OCI-M1 (cell line): ENCODE data around the gene POU2AF2.
"Not testable (repeated sequence)": the region's sequence is repeated elsewhere in the genome, so short reads cannot be mapped to it uniquely, and the experiment has no call there.

Experiments used
- DNase-seq: peaks from one replicate; lab custom pipeline; 2025; lab: John Stamatoyannopoulos, UW

POU2AF2 gene

GRCh38 chr11:111303461-111303860 lies 57.9 kb downstream of the POU2AF2 start:
- DNase-seq, result no peak

GRCh38 chr11:111305162-111305802 lies 59.8 kb downstream of the POU2AF2 start:
- DNase-seq, result no peak

DNA sequence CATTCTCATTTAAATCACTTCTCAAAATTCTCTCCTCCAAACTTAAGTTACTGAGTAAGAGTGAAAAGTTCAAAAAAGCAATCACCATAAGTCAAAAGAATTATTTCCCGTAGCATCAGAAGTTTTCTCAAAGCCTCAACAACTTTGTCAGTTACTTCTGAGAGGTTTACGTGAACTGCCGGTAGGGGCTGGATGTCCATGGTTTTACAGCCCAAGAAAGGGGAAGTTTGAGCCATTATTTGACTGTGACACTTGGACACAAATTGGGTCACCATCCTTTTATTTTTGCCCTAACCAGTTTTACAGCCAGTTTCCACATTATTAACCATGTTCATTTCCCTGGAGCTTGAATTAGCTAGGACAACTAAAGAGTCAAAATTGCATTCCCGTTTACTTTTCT lies 60.4 kb downstream of the POU2AF2 start:
- DNase-seq, result peak; percentile 35

DNA sequence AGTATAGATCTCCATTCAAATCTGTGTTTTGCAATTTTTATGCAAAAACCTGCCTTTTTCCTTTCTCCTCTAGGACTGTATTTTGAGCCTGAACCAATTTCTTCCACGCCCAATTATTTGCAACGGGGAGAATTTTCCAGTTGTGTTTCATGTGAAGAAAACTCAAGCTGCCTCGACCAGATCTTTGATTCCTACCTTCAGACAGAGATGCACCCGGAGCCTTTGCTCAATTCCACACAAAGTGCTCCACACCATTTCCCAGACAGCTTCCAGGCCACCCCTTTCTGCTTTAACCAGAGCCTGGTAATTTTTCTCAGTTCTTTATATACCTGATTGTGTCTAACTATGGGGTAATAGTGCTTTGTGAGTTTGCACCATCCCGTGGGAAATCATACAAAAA lies 60.8 kb downstream of the POU2AF2 start:
- no peak for DNase-seq

- no peak for DNase-seq
These were observed 62.1 kb downstream of the POU2AF2 start for GRCh38 chr11:111307472-111308108.

DNA sequence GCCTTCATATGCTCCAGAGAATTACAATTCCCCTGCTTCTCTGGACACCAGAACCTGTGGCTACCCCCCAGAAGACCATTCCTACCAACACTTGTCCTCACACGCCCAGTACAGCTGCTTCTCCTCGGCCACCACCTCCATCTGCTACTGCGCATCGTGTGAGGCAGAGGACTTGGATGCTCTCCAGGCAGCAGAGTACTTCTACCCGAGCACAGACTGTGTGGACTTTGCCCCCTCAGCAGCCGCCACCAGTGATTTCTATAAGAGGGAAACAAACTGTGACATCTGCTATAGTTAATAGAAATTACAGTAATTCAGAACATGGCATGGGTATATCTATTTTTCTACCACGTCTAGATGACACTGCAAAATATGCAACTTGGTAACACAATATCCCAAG lies 62.6 kb downstream of the POU2AF2 start:
- DNase-seq, result no peak

- DNase-seq, result no peak
These were observed 63.8 kb downstream of the POU2AF2 start for GRCh38 chr11:111309215-111309915.

- no peak for DNase-seq
These were observed 64.6 kb downstream of the POU2AF2 start for GRCh38 chr11:111310088-111310487.

DNA sequence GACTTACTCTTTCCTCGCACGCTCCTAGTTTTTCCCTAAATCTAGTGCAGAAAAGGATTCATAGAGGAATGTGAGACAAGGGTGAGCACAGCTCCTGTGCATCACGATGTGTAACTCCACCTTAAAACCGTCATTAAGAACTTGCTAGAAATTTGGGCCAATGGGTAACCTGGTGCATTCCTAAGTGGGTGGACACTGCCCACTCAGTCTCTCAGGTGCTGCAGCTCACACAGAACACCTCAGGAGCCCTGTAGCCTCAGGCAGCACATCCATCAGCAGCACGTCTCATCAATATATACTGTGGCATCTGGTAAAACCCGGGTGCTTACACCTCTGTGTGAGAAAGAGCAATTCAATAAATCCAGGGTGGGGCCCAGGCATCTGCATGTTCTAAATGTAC lies 65.2 kb downstream of the POU2AF2 start:
- DNase-seq, result no peak

DNA sequence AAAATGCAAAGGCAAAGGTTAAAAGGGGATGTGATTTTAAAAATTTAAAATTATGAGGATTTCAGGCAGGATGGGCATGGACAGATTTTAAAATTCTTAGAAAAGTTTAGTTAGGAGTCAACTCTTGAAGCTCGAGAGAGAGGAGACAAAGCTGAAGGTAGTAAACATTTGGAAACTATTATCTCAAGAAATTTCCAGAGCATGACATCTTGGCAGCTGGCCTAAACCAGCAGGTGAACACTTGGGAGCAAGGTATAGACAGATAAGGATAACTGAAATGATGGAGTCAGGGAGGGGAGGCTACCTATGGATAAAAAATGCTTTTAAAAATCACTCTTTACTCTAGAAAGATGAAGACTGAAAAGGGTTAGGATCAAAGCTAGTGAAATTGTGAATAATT lies 66.6 kb downstream of the POU2AF2 start:
- DNase-seq, result no peak

- no peak for DNase-seq
These were observed 73.8 kb downstream of the POU2AF2 start for GRCh38 chr11:111319296-111319695.

DNA sequence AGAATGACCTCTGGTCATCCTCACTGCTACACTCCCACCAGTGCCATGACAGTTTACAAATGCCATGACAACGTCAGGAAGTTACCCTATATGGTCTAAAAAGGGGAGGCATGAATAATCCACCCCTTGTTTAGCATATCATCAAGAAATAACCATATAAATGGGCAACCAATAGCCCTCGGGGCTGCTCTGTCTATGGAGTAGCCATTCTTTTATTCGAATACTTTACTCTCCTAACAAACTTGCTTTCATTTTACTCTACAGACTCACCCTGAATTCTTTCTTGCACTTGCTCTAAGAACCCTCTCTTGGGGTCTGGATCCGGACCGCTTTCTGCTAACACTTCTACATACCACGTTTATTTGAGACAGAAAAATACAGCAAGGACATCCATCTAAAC lies 74.7 kb downstream of the POU2AF2 start:
- not testable (repeated sequence) for DNase-seq

GRCh38 chr11:111320728-111321568 lies 75.4 kb downstream of the POU2AF2 start:
- DNase-seq, result no peak

DNA sequence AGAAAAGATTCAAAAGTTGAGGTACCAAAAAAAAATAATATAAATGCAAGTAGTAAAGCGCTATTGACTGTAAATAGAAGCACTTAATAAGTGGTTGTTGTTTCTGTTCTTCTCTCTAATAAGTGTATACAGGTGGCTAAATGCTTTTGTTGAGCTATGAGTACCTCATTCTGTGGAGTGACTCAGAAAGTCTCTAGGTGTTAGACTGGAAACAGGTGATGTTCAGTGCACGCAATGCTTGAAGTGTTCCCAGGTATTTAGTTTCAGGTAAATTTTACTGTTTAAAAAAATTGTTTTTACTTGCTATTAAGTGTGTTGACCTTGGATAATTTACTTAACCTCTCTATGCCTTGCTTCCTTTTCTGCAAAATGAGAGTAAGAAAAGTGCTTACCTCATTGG lies 77.0 kb downstream of the POU2AF2 start:
- no peak for DNase-seq

DNA sequence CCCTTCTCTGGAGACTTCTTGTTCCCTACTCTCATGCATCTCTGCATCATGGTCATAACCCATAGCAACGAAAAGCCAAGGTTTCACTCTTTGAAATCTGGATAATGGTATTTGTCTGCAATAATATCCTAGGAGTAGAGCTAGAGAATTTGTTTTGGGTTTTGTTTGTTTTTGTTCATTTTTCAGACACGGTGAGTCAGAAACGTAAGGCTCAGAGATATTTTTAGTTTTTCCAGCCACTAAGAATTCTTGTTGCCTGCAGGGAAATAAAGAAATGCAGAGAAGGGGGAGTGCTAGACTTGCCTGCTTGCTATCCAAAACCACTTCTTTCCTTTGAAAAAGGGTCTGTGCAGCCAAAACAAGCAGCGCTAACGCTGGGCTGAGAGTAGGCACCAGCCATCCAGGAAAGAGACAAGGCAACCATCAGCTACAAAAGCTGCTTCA lies 78.8 kb downstream of the POU2AF2 start:
- no peak for DNase-seq

DNA sequence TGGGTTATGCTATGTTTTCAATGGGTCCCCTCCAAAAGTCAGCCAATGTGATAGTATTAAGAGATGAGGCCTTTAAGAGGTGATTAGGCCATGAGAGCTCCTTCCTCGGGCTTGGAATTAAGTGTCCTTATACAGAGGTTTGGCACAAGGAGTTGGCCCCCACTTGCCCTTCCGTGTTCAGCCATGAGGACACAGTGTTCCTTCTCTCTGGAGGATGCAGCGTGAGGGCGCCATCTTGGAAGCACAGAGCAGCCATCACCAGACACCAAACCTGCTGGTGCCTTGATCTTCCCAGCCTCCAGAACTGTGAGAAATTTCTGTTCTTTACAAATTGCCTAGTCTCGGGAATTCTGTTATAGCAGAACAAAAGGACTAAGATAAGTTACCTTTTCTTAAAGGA lies 79.7 kb downstream of the POU2AF2 start:
- DNase-seq, result no peak

DNA sequence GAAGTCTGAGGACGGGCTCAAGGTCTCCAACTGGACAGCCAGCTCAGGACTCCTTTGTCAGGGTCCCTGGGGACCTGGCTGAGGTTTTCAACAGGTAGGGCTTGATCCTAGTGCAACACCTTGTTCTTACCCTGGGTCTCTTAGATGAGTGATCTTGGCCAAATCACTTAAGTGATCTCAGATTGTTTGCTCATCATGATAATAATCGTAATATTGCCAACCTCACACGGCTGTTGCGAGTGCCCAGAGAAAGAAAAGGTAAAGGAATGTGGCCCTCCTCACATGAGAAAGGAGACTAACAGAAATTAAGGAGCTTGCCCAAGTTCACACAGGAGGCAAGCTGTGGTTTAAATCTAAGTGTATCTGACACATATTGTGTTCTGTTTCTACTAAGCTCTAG lies 81.3 kb downstream of the POU2AF2 start:
- DNase-seq, result no peak

- no peak for DNase-seq
These were observed 82.5 kb downstream of the POU2AF2 start for GRCh38 chr11:111327908-111328624.

- DNase-seq, result no peak
These were observed 84.0 kb downstream of the POU2AF2 start for GRCh38 chr11:111329306-111330204.

- DNase-seq, result no peak
These were observed 84.8 kb downstream of the POU2AF2 start for GRCh38 chr11:111330234-111330893.
